HG02571 (cell line): ENCODE data around the gene MPHOSPH8.
"Not testable (repeated sequence)": the region's sequence is repeated elsewhere in the genome, so short reads cannot be mapped to it uniquely, and the experiment has no call there.

Experiments used
- ATAC-seq: cut with Tn5 transposase; IDR thresholded peaks from one replicate; pipeline ENCODE4 v1.9.1; 2021; ENCODE audit warnings: mild to moderate bottlenecking, moderate library complexity; ENCODE audit not compliant: unreplicated experiment

Gene MPHOSPH8

DNA sequence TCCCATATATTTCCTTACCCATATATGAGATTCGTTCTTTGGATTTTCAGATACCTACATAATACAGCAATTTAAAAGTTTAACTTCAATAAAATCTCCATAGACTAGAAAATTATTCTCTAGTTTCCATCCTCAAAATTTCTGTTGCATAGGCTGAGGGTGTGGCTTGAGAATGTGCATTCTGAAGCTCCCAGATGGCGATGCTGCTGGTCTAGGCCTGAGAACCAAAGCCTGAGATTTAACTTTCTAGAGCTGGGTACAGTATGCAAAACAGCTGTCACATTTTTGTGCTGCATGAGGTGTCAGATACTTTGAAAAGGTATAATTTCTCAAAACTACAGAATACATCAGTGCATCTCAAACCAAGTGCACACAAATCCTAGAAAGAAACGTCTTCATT lies 42.7 kb downstream of the MPHOSPH8 start:
- ATAC-seq: no peak

- ATAC-seq: no peak
These were observed 47.3 kb downstream of the MPHOSPH8 start for GRCh38 chr13:19680751-19681150.

DNA sequence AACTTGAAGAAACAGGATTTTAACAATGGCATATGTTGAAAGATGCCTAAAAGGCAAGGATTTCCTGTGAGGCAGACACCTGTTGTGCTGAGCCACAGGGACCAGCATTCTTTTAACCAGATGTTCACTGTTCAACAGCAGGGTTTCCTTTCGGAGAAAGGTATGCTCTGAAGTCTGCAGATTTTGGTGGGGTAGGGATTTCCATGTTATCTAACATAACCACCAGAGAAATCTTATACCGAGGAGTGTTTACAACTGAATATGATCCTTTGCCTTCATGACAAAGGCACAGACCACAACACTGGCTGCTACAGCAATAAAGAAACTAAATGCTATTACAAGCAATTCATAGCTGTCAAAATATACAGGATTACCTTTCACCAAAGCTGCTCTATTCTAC lies 48.1 kb downstream of the MPHOSPH8 start:
- no peak for ATAC-seq

- no peak for ATAC-seq
These were observed 51.6 kb downstream of the MPHOSPH8 start for GRCh38 chr13:19685034-19685433.

GRCh38 chr13:19685437-19685836 lies 52.0 kb downstream of the MPHOSPH8 start:
- ATAC-seq: no peak

GRCh38 chr13:19691447-19691846 lies 58.0 kb downstream of the MPHOSPH8 start:
- not testable (repeated sequence) for ATAC-seq

DNA sequence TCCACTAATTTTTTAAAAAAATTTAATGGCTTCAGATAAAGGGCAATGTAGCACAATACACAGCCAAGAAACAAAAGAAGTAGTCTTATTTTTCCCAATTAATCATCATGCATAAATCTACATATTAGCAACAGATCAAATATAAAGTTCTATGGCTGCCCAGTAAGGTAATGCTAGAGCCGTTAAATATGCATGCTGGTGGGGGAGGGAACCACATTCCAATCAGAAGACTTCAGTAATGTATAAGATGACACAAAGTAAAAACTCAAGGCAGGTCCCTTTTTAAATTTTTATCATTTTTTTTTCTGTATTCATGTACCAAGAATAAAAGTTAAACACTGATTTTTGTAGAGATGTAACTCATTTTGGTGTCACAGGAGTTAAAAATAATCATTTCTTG lies 62.0 kb downstream of the MPHOSPH8 start:
- ATAC-seq: no peak

DNA sequence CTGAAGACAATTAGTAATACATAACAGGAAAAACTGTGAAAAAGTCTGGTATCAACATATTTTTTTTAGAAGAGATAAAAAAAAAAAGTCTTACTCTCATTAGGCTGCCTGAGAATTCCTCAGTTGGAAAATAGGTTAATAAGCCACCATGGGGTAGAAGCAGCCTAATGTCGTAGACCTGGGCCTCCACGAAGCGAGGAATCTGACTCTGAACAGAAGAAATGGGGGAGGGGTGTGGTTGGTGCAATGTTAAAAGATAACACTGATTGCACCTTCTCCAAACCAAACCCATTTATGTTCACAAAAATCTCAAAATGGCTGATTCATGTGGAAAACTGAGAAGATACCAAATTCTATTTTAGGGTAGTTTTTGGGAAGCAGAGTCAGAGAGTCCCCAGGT lies 62.4 kb downstream of the MPHOSPH8 start:
- no peak for ATAC-seq

GRCh38 chr13:19700963-19701362 lies 67.5 kb downstream of the MPHOSPH8 start:
- not testable (repeated sequence) for ATAC-seq

DNA sequence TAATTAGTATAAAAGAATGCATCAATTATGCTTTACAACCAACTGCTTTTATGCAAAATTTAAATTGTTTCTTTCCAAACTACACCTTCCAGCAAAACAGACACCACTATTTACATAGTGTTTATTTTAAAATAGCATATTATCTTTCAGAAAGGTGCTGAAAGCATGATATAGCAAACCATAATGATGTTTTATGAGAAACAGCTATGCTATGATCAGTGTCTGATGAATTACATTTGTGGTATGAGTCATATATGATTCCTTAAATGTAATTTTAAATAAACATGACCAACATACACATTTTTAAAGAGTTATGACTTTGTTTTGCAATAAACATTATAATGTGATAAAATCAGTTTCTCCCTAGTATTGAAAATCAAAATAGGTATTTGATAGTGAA lies 68.2 kb downstream of the MPHOSPH8 start:
- not testable (repeated sequence) for ATAC-seq

GRCh38 chr13:19704256-19704655 lies 70.8 kb downstream of the MPHOSPH8 start:
- ATAC-seq: not testable (repeated sequence)

- not testable (repeated sequence) for ATAC-seq
These were observed 75.6 kb downstream of the MPHOSPH8 start for GRCh38 chr13:19709039-19709438.

GRCh38 chr13:19709782-19710181 lies 76.3 kb downstream of the MPHOSPH8 start:
- ATAC-seq: not testable (repeated sequence)

GRCh38 chr13:19713186-19713965 lies 79.9 kb downstream of the MPHOSPH8 start:
- ATAC-seq: no peak

DNA sequence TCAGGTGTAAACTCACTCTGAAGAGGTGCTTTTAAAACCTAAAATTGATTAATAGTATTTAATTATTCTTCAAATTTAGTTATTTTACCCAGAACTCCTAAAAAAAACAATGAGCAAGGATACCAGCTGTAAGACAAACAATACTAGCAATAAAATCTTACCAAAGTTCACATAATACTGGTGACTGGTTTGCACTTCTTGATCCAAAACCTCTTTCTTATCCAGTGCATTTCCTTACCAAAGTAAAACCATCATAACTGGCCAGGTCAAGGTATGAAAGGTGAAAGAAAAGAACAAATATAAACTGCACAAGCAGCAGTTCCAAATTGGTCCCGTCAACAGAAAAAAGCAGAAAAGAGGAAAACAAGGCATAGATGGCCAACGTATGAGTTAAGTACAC lies 86.6 kb downstream of the MPHOSPH8 start:
- ATAC-seq: no peak
